OCI-LY3 (cell line): ENCODE data around the gene LDLRAD4.
"Not testable (repeated sequence)": the region's sequence is repeated elsewhere in the genome, so short reads cannot be mapped to it uniquely, and the experiment has no call there.

Source experiments
- CTCF ChIP-seq: fragments of 200-600, 300-600 bp; sonication (generic); IDR thresholded peaks from 2 replicates; pipeline ENCODE4 v1.5.1; 2014; ENCODE audit warnings: antibody characterized with exemption, low read length, low read depth
- EZH2phosphoT487 ChIP-seq: fragments of 200-600 bp; shearing (Covaris generic); IDR thresholded peaks from 2 replicates; pipeline ENCODE4 v1.6.1; 2018; ENCODE audit warnings: antibody characterized with exemption, mixed run types, low read depth

- TF ChIP-seq CTCF, EZH2phosphoT487: not testable (repeated sequence)
Measured at GRCh38 chr18:13690060-13690459, 471.5 kb downstream of the LDLRAD4 start.
